ENCODE results near the gene CELF2. TPM values are rescaled to one million over a fixed set of nuclear protein-coding genes. Genes with fewer than 3 reads are reported as not detected.

CELF2 gene
- polyA plus RNA-seq, 1 experiment, result 24.7 TPM

DNA sequence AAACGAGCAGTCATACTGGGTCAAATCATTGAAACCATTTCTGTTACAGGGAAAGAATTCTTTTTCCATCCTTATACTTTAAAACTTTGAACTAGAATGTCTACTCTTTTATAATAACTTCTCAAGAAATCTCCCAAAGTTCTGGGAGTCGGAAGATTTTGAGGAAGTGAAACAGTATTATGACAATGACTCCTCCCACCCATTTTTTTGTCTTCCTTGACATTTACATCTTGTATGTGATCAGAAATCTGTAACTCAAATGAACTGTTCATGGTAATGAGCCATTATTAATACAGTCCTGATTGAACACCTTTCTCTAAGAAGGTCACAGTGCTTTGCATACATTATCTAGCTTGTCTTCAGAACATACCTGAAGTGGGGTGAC is 227.4 kb downstream of the CELF2 start:
- H3K27me3 ChIP-seq (ENCODE audit: control insufficient read depth, insufficient read depth, low read length), result no peaks in the 10 kb centered on the region
- ChIA-PET POLR2A (no interaction called here), CTCF (no interaction called here)
- peaks cover 5% of the 10 kb centered on the region for H3K9me3 ChIP-seq (ENCODE audit: control insufficient read depth, insufficient read depth, low read length)
- TF ChIP-seq, protein P1, sequence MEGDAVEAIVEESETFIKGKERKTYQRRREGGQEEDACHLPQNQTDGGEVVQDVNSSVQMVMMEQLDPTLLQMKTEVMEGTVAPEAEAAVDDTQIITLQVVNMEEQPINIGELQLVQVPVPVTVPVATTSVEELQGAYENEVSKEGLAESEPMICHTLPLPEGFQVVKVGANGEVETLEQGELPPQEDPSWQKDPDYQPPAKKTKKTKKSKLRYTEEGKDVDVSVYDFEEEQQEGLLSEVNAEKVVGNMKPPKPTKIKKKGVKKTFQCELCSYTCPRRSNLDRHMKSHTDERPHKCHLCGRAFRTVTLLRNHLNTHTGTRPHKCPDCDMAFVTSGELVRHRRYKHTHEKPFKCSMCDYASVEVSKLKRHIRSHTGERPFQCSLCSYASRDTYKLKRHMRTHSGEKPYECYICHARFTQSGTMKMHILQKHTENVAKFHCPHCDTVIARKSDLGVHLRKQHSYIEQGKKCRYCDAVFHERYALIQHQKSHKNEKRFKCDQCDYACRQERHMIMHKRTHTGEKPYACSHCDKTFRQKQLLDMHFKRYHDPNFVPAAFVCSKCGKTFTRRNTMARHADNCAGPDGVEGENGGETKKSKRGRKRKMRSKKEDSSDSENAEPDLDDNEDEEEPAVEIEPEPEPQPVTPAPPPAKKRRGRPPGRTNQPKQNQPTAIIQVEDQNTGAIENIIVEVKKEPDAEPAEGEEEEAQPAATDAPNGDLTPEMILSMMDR (IDR thresholded peaks at IDR 0.05; ENCODE audit: low read depth, low read length), result no peak
- no peak for DNase-seq (ENCODE audit: low read depth, low spot score)
- H3K27ac ChIP-seq (ENCODE audit: low read depth, low read length), result no peak overlapping the region
- H3K4me3 ChIP-seq (ENCODE audit: low read depth, low read length), result no peak overlapping the region

DNA sequence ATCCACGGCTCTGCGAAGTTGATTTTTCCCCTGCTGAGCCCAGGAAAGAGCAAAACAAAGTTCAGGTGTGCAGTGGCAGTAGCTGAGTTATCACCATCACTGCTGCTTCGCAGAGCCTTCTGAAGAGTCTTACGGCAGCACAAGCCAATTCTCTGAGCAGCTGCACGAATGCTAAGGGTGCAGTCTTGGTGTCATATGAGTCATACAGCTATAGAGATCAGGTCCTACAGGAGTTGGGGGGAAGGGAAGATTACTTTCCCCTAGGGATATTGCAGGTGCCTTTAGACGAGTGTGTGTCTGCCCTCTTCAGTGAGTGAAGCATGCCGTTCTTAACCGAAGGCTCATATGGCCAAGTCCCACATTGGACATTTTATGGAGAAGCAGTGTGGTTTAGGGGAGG is 227.8 kb downstream of the CELF2 start:
- Histone ChIP-seq H3K27me3 (ENCODE audit: control insufficient read depth, insufficient read depth, low read length) (no peaks in the 10 kb centered on the region), H3K9me3 (ENCODE audit: control insufficient read depth, insufficient read depth, low read length) (peaks cover 5% of the 10 kb centered on the region), H3K27ac (ENCODE audit: low read depth, low read length) (no peak overlapping the region), H3K4me3 (ENCODE audit: low read depth, low read length) (no peak overlapping the region)
- TF ChIP-seq, protein P1 (IDR thresholded peaks at IDR 0.05; ENCODE audit: low read depth, low read length), result no peak
- POLR2A ChIA-PET, result no interaction called here
- no peak for DNase-seq (ENCODE audit: low read depth, low spot score)
- CTCF ChIA-PET, result no interaction called here

DNA sequence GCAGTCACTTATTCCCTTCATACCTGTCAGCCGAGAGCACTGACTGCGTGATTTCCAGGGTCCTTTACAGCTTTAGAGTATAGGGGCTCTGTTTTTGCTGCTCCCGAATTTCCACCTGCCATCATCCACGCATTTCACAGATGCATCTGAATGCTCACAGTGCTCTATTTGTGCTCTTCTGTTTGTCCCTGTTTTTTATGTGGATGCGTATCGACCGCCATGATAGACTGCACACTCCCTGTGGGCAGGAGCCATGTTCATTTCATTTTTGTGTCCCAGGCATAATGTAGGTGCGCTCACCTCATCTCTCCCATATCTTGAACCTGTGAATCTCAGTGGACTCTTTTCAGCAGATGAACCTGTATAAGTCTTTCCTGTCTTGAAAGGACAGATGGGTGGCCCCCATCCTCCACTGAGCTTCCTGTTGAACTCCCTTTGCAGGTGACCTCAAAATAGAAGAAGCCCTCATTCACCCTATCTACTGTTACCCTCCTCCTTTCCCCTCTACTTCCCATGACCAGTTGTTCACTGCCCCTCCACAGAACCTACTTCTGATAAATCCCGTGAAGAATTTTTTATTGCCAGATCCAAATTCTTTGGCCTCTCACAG is 228.4 kb downstream of the CELF2 start:
- Histone ChIP-seq H3K27ac (ENCODE audit: low read depth, low read length) (no peak overlapping the region), H3K27me3 (ENCODE audit: control insufficient read depth, insufficient read depth, low read length) (no peaks in the 10 kb centered on the region), H3K9me3 (ENCODE audit: control insufficient read depth, insufficient read depth, low read length) (peaks cover 5% of the 10 kb centered on the region), H3K4me3 (ENCODE audit: low read depth, low read length) (no peak overlapping the region)
- TF ChIP-seq, protein P1 (IDR thresholded peaks at IDR 0.05; ENCODE audit: low read depth, low read length), result no peak
- POLR2A ChIA-PET, result no interaction called here
- DNase-seq (ENCODE audit: low read depth, low spot score), result no peak
- CTCF ChIA-PET, result no interaction called here

DNA sequence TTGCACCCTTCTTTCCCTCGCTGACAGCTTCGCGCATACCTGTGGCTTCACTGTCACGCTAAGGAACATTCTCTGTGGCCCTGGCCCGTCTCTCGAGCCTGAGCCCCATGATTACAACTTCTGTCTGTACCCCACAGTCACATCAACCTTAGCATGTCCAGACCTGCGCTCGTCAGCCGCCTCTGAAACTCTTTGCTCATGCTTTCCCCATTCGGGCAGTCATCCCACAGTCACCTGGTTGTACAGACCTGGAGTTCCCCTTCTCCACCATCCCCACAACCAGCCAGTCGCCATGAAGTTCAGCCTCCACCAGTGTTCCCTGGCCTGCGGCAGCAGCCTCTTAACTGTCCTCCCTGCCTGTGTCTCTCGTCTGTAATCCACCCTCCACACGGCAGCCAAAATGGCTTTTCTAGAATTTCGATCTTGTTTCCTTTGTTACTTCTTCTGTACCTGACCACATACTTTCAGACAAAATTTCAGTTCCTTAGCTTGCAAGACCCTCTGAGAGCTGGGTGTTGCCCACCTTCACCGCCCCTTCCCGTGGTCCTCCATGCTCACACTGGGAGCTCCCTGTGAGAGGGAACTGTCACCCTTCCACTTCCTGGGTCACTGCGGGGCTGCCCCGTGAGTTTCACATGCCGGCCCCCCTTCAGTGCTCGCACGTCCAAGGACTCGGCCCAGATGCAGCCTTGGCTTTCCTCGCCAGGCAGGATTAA is 229.2 kb downstream of the CELF2 start:
- ChIA-PET CTCF (no interaction called here), POLR2A (interaction anchor here (0.5 kb wide), 1 partner anchor 10 kb away, joined by 5 read pairs; no protein-coding TSS in a partner anchor)
- Histone ChIP-seq H3K27ac (ENCODE audit: low read depth, low read length) (no peak overlapping the region), H3K27me3 (ENCODE audit: control insufficient read depth, insufficient read depth, low read length) (no peaks in the 10 kb centered on the region), H3K9me3 (ENCODE audit: control insufficient read depth, insufficient read depth, low read length) (peaks cover 5% of the 10 kb centered on the region), H3K4me3 (ENCODE audit: low read depth, low read length) (no peak overlapping the region)
- no peak for DNase-seq (ENCODE audit: low read depth, low spot score)
- TF ChIP-seq, protein P1 (IDR thresholded peaks at IDR 0.05; ENCODE audit: low read depth, low read length), result no peak

DNA sequence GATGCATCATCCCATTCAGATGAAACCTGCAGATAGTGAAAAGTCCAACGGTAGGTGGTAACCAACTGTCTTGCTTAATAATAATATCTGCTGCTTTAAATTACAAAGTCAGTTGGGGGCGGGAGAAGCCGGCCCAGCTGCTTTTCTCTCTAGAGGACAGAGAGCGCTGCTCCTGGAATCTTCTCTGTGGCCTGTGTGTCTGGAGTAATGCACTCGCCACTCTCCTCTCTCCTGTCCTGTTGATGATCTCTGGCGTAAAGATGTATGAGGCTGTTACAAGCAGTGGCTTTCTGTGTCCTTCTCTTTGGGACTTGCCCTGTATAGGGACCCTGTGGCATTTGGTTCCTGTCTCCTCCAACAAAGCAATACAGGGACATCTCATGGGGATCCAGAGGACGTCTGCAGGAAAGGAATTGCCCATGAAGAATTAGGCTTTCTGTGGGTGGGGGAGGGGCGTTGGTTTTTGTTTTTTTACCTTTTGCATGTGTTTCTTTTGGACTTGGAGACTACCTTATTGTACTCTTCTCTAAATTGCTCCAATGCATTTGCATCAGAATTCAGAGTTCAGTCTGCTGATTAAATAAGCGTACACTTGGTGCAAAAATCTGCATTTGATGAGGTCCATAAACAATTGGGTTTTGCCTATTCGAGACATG is 231.6 kb downstream of the CELF2 start:
- Histone ChIP-seq H3K27ac (ENCODE audit: low read depth, low read length) (no peak overlapping the region), H3K27me3 (ENCODE audit: control insufficient read depth, insufficient read depth, low read length) (no peaks in the 10 kb centered on the region), H3K4me3 (ENCODE audit: low read depth, low read length) (no peak overlapping the region), H3K9me3 (ENCODE audit: control insufficient read depth, insufficient read depth, low read length) (peaks cover 5% of the 10 kb centered on the region)
- ChIA-PET CTCF (no interaction called here), POLR2A (no interaction called here)
- DNase-seq (ENCODE audit: low read depth, low spot score), result no peak
- TF ChIP-seq, protein P1 (IDR thresholded peaks at IDR 0.05; ENCODE audit: low read depth, low read length), result no peak

All from AG04450 (cell line).